Activated gamma-delta T cell treated with Interleukin-2 at 50 U/mL for 16 hours (primary cell): Measurements from ENCODE around the gene DENND4A.

Source experiments
- DNase-seq: peaks from one replicate; pipeline ENCODE4 v3.0.0-alpha.2; 2020

Gene DENND4A

DNA sequence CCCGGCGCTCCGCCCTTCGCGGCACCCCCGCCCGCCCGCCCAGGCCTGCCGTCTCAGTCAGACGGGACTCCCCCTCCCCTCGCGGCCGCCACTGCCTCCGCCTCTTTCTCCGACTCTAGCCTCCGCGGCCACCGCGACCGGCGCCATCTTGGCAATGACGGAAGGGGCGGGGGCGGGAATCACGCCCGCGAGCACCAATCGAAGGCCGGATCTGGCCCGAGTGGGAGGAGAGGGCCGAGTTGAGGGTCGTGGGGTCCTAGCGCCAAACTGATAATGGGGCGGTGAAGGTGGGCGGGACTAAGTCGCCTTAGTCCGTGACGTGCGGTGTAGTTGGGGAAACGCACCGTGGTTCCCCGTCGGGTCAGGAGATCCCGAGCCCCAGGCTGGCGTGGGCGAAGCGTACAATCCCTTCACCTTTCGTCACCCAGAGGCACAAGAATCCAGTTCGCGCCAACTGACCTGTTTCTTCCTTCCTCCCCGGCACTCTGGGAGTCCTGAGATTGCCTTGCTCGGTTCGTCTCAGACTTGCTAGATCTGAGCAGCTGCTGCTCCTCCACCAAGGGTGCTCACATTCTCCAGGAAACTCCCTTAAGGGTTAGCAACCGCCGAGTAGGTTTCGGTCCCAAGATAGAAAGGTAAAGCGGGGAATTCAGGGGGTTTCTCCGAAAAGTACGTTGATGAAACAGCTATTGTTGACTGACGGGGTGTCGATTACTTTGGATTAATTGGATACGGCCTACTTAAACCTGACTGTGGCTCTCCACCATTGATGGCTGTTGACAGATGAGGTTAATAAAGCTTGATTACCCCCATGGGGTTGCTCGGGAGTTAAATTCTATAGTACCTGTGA, at the start of gene DENND4A:
Gene DENND4A (minus strand): TSS at position 156 of the 850 bp plus-strand sequence. CDS start 35,843 bp downstream, outside the sequence.
- DNase-seq, result peak; percentile 98

DNA sequence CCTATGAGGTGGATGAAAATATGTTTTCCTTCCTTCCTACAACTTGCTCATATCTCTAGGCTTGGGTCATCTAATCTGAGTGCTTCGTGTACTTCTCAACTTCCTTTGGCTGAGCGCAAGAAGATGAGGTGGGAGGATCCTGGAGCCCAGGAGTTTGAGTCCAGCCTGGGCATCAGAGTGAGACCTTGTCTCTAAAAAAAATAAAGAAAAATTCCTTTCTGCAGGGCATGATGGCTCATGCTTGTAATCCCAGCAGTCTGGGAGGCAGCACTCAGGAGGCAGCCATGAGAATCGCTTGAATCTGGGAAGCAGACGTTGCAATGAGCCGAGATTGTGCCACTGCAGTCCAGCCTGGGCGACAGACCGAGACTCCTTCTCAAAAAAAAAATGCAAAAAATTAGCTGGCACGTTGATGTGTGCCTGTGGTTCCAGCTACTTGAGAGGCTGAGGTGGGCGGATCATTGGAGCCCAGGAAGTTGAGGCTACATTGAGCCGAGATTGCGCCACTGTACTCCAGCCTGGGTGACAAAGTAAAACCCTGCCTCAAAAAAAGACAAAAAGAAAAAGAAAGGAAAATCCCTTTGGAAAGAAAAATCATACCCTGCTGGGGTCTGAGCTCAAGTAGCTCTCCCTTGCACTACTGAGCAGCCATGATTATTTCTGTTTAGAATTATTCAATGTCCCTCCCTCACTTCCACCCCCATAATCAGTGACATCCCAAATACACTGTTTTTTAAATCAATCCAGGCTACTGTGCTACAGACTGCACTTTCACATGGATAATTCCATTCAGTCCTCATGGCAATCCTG, 49.2 kb upstream of the DENND4A start:
- DNase-seq, result no peak

DNA sequence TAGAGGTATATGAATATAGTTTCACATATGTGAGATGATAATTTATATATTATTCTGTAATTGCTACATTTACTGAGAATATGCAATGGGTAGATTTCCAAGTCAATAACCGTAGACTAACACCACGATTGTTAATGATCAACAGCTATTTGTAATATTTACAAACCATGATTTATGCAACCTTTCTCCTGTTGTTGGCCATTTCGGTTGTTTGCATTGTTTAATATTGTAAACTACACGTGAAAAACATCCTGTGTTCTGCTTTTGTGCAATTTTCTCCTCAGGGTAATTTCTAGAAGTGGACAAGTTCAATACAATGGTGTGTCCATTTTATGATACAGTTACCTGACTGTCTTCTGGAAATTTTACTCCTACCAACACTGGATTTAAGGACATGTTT, 47.9 kb upstream of the DENND4A start:
- no peak for DNase-seq

DNA sequence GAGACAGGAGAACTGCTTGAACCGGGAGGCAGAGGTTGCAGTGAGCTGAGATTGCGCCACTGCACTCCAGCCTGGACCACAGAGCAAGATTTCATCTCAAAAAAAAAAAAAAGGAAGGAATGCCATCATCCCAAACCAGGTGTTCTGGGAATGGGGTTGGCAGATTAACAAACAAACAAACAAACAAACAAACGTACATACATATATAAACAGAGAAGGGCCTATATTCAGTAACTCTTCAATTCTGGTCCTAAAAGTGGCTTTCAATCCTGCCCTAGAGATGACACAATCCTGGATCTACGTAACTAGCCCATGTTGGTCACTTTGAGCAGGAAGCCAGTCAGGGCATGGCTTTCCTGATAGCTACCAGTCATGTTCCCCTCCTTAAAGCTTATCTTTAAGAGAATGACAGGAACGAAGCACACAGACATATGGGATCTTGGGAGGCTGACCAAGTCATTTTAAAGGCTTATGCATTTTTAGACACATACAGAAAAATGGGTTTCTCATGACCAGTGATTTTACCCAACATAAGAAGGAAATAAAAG, 47.3 kb upstream of the DENND4A start:
- no peak for DNase-seq

DNA sequence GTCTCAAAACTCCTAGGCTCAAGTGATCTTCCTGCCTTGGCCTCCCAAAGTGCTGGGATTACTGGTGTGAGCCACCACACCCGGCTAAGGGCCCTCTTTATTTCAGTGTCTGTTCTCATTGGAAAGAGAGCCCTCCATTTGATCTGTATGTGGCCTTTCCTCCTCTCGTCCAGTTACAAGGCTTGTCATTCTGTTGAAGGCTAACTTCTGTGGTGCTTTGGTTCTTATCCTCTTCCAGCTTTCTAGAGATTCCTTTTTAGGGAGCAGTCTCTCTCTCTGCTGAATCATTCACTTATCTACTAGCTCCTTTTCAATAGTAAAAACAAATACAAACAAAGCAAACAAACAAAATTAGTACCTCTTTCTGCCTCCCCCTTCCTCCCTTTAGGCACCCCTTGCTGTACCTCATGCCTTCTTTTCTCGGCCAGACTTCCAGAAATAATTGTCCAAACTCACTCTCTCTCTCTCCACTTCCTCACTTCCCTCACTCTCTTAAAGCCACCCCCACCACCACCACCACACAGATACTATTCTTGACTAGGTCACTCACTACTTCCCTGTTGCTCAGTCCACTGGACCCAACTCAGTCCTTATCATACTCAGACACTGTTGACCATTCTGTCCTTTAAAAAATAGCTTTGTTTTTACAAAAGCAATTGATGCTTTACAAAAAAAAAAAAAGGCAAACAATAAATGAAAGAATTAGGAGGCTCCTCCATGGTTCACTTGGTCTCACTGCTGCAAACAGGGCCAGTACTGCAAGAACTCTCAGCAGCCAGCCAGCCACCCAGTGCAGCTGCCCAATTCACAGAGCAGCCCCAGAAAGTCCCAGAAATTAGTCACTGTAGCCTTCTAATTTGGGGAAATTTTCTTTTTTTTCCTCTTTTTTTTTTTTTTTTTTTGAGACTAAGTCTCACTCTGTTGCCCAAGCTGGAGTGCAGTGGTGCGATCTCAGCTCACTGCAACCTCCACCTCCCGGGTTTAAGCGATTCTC, 45.5 kb upstream of the DENND4A start:
- DNase-seq, result no peak

DNA sequence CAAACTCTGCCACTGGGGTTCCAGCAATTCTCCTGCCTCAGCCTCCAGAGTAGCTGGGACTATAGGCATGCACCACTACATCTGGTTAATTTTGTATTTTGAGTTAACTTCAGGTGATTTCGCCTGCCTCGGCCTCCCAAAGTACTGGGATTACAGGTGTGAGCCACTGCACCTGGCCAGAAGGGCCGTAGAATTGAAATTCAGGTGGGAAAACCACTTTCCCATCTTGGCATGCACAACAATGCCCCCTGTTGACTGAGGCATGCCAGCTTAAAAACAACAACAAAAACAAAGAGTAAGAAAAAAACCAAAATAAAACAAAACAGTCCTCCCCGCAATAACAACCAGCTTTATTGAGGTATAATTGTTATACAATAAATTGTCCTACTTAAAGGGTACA, 44.6 kb upstream of the DENND4A start:
- DNase-seq, result peak; percentile 18

DNA sequence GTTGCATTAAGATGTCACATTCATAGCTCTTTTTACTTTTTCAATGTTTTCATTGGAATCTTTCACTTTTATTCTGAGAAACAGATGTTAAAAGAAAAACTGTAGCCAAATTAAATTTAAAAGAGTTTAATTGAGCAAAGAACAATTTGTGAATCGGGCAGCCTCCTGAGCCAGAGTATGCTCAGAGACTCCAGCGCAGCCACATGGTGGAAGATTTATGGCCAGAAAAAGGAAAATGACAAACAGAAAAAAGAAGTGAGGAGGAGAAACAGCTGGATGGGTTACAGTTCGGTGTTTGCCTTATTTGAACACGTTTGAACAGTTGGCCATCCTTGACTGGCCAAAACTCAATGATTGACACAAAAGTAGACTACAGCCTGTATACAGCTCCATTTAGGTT, 43.4 kb upstream of the DENND4A start:
- DNase-seq, result no peak

DNA sequence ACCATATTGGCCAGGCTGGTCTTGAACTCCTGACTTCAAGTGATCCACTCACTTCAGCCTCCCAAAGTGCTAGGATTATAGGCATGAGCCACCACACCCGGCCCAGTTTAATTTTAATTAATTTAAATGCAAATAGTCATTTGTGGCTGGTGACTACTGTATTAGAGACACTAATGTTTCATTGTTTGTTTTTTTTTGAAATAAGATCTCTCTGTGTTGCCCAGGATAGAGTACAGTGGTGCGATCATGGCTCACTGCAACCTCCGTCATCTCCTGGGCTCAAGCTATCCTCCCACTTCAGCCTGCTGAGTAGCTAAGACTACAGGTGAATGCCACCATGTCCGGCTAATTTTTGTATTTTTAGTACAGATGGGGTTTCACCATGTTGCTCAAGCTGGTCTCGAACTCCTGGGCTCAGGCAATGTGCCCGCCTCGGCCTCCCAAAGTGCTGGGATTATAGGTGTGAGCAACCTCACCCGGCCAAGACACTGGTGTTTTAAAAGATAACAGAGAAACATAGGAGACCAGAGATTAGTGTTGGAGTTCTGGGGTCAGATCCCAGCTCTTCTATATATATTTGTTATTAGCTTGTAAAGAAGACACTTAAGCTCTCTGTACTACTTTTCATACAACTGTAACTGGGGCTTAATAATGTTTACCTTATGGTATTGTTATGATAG, 42.6 kb upstream of the DENND4A start:
- DNase-seq, result no peak

DNA sequence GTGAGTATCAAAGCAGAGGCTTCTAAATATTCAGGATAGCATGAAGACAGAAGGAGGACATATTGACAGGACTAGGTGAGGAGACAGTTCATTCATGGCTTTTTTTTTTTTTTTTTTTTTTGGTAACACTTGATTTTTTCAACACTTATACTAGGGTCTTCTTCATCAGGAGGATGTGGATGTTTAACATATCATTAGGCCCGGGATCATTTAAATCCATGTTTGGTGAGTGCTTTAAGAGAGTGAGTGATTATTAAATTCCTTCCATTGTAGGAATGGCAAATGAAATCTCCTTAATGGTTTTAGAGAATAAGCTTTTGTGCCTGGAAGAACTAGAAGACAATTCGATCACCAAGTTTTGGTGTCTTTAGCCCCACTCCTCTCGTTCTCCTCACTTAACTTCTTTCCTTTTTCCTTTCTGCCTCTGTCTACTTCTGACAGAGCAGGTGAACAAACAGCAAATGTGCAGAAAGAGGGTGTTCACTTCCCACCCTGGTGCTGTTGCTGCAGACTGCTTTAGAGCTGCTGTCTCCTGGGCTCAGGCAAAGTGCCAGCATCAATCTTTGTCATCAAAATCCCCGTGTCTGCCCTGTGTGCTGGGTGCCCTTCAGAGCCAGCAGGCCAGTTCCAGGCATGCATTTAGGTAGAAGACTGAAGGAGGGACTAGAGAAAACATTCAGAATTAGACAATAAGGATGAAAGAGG, 41.6 kb upstream of the DENND4A start:
- DNase-seq, result peak; percentile 34

DNA sequence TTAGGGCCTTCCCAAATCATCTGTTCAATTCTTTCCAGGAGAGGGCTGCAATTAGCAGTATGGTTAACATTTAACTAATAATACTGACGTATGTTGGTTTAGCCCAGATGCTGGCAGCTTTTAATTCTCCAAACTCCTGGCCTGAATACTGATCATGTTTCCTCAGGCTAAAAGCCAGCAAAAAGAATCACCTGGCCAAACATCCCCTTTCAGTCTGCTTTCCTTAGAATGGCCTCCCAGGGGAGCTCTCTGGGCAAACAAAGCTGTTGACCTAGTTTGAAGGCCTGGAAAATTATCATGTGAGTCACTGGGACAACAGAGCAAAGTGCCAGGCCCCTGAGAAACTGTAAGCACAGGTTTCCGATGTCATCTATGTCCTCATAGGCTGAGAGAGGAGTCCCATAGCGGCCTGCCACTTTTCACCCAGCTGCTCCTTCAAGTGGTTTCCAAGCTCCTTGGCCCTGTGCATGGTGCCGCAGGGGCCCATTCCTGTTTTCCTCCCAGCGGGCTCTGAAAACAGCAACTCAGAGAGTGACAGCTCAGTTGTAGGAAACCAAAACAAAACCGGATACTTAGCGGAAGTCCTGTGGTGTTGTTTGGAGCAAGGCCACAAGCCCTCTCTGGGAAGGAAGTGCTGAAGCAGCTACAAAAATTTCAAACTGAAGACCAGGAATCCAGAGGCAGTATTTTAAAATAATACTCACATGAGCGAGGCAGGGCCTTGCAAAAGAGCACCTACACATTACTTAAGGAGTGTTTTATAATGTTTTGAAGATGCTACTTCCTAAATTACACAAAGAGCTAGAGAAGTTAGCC, 40.7 kb upstream of the DENND4A start:
- DNase-seq, result peak; percentile 44

DNA sequence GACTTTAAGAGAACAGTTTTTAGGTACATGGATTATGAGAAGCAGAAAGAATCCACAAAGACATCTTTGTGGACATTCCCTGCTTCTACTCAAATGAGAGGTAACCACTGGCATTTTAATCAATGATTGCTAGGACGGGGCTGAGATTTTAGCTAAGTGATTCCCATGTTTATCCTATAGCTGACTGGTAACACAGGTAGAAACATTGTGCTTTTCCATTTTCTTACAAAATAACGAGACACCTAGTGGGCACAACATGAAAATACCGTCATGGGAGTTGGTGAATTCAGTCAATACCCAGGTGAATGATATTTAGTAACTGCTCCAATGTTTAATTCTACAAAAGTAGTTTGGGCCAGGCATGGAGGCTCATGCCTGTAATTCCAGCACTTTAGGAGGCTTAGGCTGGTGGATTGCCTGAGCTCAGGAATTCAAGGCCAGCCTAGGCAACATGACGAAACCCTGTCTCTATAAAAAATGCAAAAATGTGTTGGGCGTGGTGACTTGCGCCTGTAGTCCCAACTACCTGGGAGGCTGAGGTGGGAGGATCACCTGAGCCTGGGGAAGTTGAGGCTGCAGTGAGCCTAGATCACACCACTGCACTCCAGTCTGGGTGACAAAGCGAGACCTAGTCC, 37.2 kb upstream of the DENND4A start:
- DNase-seq, result peak; percentile 22

DNA sequence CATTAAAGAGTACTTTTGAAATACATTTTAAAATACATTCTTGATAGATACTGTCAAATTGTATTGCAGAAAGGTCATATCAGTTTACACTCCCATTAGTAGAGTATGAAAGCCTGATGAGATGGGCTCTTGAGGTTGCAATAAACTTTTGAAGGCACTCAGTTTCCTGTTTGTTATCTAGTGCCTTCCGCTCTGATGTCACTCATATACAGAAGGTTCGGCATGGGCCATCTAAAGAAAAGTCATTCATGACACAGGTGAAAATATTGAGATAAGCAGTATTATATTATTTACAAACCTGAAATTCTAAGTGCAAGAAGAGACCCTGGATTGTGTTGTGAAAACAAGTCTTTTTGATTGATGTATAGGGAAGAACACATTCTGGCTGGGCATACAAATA, 36.5 kb upstream of the DENND4A start:
- DNase-seq, result peak; percentile 31

DNA sequence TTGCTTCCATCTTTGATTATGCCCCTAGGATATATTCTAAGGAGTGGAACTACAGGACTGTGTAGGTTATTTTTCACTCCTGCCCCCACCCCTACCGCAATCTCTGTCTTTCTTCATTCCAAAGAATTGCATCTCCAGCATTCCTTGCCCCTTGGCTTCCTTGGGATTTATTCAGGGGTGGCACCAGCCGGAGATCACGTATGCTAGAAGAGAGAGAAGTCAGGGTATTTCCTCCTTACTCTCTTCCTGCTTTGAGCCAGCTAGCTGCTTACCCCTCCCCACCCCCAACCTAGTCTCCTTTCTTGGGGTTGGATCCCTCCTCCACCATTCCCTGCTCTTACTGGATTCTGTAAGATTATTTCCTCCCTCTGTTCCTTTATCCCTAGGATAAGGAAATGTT, 35.0 kb upstream of the DENND4A start:
- no peak for DNase-seq

DNA sequence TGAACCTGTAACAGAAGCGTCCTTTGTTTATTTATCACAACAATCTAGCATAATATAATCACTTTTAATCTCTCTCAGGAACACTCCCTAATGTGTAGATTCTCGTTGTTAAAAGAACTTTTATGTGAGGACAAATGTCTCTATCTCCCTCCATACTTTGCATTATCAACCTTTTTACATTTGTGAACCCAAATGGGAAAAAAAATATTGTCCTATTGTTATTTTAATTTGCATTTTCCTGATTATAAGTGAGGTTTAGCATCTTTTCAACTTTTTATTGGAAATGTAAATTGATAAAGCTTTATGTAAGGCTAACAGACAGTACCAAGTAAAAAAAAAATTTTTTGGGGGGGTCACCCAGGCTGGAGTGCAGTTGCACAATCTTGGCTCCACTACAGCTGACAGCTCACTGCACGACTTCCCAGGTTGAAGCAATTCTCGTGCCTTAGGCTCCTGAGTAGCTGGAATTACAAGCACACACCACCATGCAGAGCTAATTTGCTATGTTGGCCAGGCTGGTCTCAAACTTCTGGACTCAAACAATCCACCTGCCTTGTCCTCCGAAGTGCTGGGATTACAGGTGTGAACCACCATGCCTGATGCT, 33.0 kb upstream of the DENND4A start:
- no peak for DNase-seq

DNA sequence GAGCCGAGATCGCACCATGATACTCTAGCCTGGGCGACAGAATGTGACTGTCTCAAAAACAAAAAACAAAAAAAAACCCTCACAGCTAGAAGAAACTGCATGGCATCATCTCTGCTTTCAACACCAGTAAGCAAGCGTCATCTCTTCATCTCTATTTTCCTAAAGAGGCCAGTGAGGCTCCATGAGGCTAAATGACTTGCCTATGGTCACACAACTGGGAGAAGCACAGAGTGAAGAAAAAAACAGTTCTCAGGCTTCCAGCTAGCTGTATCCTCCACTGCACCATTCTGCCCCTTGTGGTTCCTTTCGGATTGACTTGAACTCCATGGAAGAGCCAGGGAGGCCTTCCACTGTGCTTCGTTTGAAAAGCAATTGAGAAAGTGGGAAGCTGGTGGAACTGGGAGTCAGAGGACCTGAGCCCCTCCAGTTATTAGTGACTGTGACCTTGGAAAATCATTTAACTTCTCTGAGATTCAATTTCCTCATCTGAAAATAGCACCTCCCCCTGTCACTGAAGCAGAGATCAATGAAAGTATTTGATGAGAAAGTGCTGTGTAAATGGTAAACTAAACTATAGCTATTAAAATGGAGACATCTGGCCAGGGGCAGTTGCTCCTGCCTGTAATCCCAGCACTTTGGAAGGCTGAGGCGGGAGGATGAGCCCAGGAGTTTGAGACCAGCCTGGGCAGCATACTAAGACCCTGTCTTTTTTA, 32.1 kb upstream of the DENND4A start:
- DNase-seq, result no peak

DNA sequence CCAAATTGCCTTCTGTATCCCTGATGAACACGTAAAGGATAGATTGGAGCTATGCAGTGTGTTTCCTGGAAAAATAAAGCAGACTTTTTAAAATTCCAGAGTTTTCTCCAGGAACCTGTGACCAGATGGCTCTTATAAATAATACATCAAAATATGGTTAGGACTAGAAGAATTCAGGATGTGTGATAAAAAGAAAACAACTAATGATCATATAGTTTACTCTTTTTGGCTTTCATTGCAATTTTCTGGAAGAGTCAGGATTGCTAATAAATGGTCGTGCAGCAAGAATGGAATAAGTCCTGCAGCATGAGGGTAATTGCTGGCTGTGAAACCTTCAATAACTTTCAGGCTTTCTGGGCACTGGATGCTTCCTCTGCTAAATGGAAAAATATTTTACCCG, 30.2 kb upstream of the DENND4A start:
- DNase-seq, result no peak

DNA sequence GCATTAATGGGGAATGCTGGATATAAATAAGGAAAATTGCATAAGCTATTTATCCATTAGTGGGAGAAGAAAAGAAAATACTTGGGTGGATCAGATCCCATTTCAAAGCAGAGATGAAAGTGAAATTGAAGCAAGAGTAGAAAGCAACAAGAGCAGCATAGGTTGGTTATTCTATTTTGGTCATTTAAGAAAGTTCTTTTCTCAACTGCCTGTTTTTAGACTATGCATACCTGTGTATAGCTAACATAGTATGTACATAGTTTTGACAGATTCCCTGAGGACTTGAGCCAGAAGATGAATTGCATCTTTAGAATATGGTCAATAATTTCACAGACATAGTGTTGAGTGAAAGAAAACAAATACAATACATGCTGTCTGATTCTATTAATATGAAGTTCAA, 29.0 kb upstream of the DENND4A start:
- DNase-seq, result no peak

DNA sequence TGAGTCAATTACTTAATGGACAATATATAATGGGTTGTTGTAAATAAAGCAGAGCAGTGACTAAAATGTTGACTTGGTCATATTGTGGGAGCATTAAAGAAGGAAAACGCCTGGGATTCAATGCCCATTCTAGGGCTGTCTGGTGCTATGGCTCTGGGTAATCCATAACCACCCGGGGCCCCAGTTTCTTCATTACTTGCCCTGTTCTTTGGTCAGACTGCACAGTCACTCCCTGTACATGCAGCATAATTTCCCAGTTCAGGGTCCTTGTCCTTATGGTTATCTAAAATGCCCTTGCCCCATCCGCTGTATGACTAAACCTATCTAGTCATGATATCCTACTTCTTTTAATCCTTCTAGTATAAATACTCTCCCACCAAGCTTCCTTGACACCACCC, 27.5 kb upstream of the DENND4A start:
- DNase-seq, result no peak
